Stimulated activated naive B cell treated with anti-CD40 and anti-IgM and Interleukin-4, amounts not matched to agents 10 μg/mL and 1 μg/mL and 100 μg/mL, for 72 hours (primary cell): ENCODE results near the gene CD72.
"Not testable (repeated sequence)": the region's sequence is repeated elsewhere in the genome, so short reads cannot be mapped to it uniquely, and the experiment has no call there.

Experiments
- ATAC-seq, 2 donors: fragments of 150-1000 bp; cut with Tn5 transposase; replicated peaks; 2 replicates each; pipeline ENCODE4 v1.10.0; 2021; ENCODE audit warnings: moderate library complexity in 1 of 2
- DNase-seq: peaks from one replicate; pipeline ENCODE4 v3.0.0; 2021
- H3K27ac Mint-ChIP-seq: one replicate; pipeline ENCODE4 v1.8.0; 2022; ENCODE audit warnings: mild to moderate bottlenecking, mixed read lengths
- H3K27me3 Mint-ChIP-seq, 2 donors: one replicate each; pipeline ENCODE4 v1.8.0; 2022; ENCODE audit warnings: mixed read lengths in 2 of 2
- H3K36me3 Mint-ChIP-seq, 2 donors: one replicate each; pipeline ENCODE4 v1.8.0; 2022; ENCODE audit warnings: mixed read lengths in 2 of 2, mild to moderate bottlenecking in 1 of 2
- H3K4me1 Mint-ChIP-seq, 2 donors: one replicate each; pipeline ENCODE4 v1.8.0; 2022; ENCODE audit warnings: mixed read lengths in 2 of 2, mild to moderate bottlenecking in 1 of 2
- H3K4me3 Mint-ChIP-seq, 2 donors: one replicate each; pipeline ENCODE4 v1.8.0; 2022; ENCODE audit warnings: mild to moderate bottlenecking in 2 of 2, mixed read lengths in 2 of 2, moderate library complexity in 1 of 2
- H3K9me3 Mint-ChIP-seq, 2 donors: one replicate each; pipeline ENCODE4 v1.8.0; 2022; ENCODE audit warnings: mixed read lengths in 2 of 2, mild to moderate bottlenecking in 1 of 2

The CD72 gene

GRCh38 chr9:35657546-35658136 lies 39.4 kb upstream of the CD72 start, which contains the start of gene RMRP:
TSS of gene RMRP (minus strand) at chr9:35658019.
- H3K4me3 Mint-ChIP-seq, result peak within 1 kb of the TSS; percentile 93 to 95
- peaks cover 50 to 66% of the 10 kb centered on the region in 2 donors for H3K4me1 Mint-ChIP-seq
- DNase-seq, result peak; percentile 94

GRCh38 chr9:35656831-35657545 lies 38.8 kb upstream of the CD72 start:
- ATAC-seq, result no peak
- peaks cover 44 to 62% of the 10 kb centered on the region in 2 donors for H3K4me1 Mint-ChIP-seq
- peaks cover 22 to 30% of the 10 kb centered on the region in 2 donors for H3K36me3 Mint-ChIP-seq

More at GRCh38 chr9:35657546-35658136, 39.4 kb upstream of the CD72 start, which contains the start of gene RMRP:
- Mint-ChIP-seq H3K9me3 (peaks cover 0 to 2% of the 10 kb centered on the region in 2 donors), H3K27me3 (peaks cover 5% of the 10 kb centered on the region in 2 donors), H3K36me3 (peaks cover 24 to 35% of the 10 kb centered on the region in 2 donors), H3K27ac (peak within 1 kb of the TSS; percentile 99)
- peak; percentile 91 for ATAC-seq

GRCh38 chr9:35656348-35656747 lies 38.1 kb upstream of the CD72 start:
- Mint-ChIP-seq H3K9me3 (peaks cover 0 to 2% of the 10 kb centered on the region in 2 donors), H3K4me1 (peaks cover 40 to 63% of the 10 kb centered on the region in 2 donors), H3K36me3 (peaks cover 22 to 27% of the 10 kb centered on the region in 2 donors), H3K27ac (peak overlapping the region; percentile 99), H3K27me3 (peaks cover 5% of the 10 kb centered on the region in 2 donors), H3K4me3 (no peak overlapping the region)
- ATAC-seq (no peak), DNase-seq (no peak)

More at GRCh38 chr9:35656831-35657545, 38.8 kb upstream of the CD72 start:
- Mint-ChIP-seq H3K27ac (peak overlapping the region; percentile 99), H3K4me3 (peak overlapping the region; percentile 93 to 95), H3K27me3 (peaks cover 5% of the 10 kb centered on the region in 2 donors), H3K9me3 (peaks cover 0 to 2% of the 10 kb centered on the region in 2 donors)
- no peak for DNase-seq

- Mint-ChIP-seq H3K36me3 (peaks cover 4 to 6% of the 10 kb centered on the region in 2 donors), H3K4me1 (peaks cover 44 to 64% of the 10 kb centered on the region in 2 donors), H3K9me3 (peaks cover 0 to 2% of the 10 kb centered on the region in 2 donors), H3K27me3 (peaks cover 5% of the 10 kb centered on the region in 2 donors), H3K4me3 (no peak overlapping the region), H3K27ac (no peak overlapping the region)
- DNase-seq (no peak), ATAC-seq (no peak)
Measured at GRCh38 chr9:35653611-35654010, 35.4 kb upstream of the CD72 start.

- Mint-ChIP-seq H3K9me3 (peaks cover 0 to under 1% of the 10 kb centered on the region in 2 donors), H3K4me3 (no peak overlapping the region), H3K36me3 (peaks cover 2 to 4% of the 10 kb centered on the region in 2 donors), H3K27me3 (peaks cover 2% of the 10 kb centered on the region in 2 donors), H3K27ac (no peak overlapping the region), H3K4me1 (peaks cover 49 to 69% of the 10 kb centered on the region in 2 donors)
- ATAC-seq (no peak), DNase-seq (no peak)
Measured at GRCh38 chr9:35652829-35653209, 34.6 kb upstream of the CD72 start.

GRCh38 chr9:35651956-35652828 lies 34.0 kb upstream of the CD72 start:
- H3K4me3 Mint-ChIP-seq, result no peak overlapping the region
- no peaks in the 10 kb centered on the region for H3K27me3 Mint-ChIP-seq
- H3K27ac Mint-ChIP-seq, result no peak overlapping the region
- H3K9me3 Mint-ChIP-seq, result no peaks in the 10 kb centered on the region
- no peak for DNase-seq
- peaks cover 48 to 69% of the 10 kb centered on the region in 2 donors for H3K4me1 Mint-ChIP-seq
- no peak for ATAC-seq
- H3K36me3 Mint-ChIP-seq, result no peaks in the 10 kb centered on the region

- Mint-ChIP-seq H3K4me1 (peaks cover 41 to 67% of the 10 kb centered on the region in 2 donors), H3K27ac (peak within 1 kb of the TSS; percentile 87), H3K4me3 (peak within 1 kb of the TSS; percentile 51 to 82), H3K36me3 (peaks cover 0 to 4% of the 10 kb centered on the region in 2 donors), H3K9me3 (no peaks in the 10 kb centered on the region), H3K27me3 (no peaks in the 10 kb centered on the region)
- DNase-seq (no peak), ATAC-seq (no peak)
Measured at GRCh38 chr9:35650341-35651158, 32.3 kb upstream of the CD72 start, which contains the start of gene SIT1. TSS of gene SIT1 (minus strand) at chr9:35650931. CDS start at chr9:35650853, 78 bp downstream.

- H3K9me3 Mint-ChIP-seq, result no peaks in the 10 kb centered on the region
- no peaks in the 10 kb centered on the region for H3K27me3 Mint-ChIP-seq
- peak overlapping the region; percentile 51 to 82 for H3K4me3 Mint-ChIP-seq
Measured at GRCh38 chr9:35649431-35650340, 31.5 kb upstream of the CD72 start.

GRCh38 chr9:35646533-35647265 lies 28.5 kb upstream of the CD72 start:
- H3K27ac Mint-ChIP-seq, result peak overlapping the region; percentile 91
- DNase-seq (peak; percentile 88), ATAC-seq (peak; percentile 82 to 84)
- H3K4me3 Mint-ChIP-seq, result peak overlapping the region; percentile 87 to 100
- peaks cover 9 to 10% of the 10 kb centered on the region in 2 donors for H3K36me3 Mint-ChIP-seq
- H3K27me3 Mint-ChIP-seq, result no peaks in the 10 kb centered on the region
- H3K4me1 Mint-ChIP-seq, result peaks cover 60 to 93% of the 10 kb centered on the region in 2 donors
- peaks cover 0 to 1% of the 10 kb centered on the region in 2 donors for H3K9me3 Mint-ChIP-seq

More at GRCh38 chr9:35649431-35650340, 31.5 kb upstream of the CD72 start:
- Mint-ChIP-seq H3K36me3 (peaks cover 1 to 5% of the 10 kb centered on the region in 2 donors), H3K27ac (peak overlapping the region; percentile 87), H3K4me1 (peaks cover 41 to 75% of the 10 kb centered on the region in 2 donors)
- DNase-seq (no peak), ATAC-seq (no peak)

GRCh38 chr9:35646153-35646532 lies 27.9 kb upstream of the CD72 start:
- Mint-ChIP-seq H3K9me3 (peaks cover 0 to 1% of the 10 kb centered on the region in 2 donors), H3K4me1 (peaks cover 62 to 93% of the 10 kb centered on the region in 2 donors)

GRCh38 chr9:35645736-35646135 lies 27.5 kb upstream of the CD72 start:
- H3K27me3 Mint-ChIP-seq, ATAC-seq, DNase-seq, H3K9me3 Mint-ChIP-seq: not testable (repeated sequence)
- peak overlapping the region; percentile 87 to 100 for H3K4me3 Mint-ChIP-seq
- peak overlapping the region; percentile 91 for H3K27ac Mint-ChIP-seq
- H3K4me1 Mint-ChIP-seq, result peaks cover 62 to 93% of the 10 kb centered on the region in 2 donors
- H3K36me3 Mint-ChIP-seq, result peaks cover 14% of the 10 kb centered on the region in 2 donors

More at GRCh38 chr9:35646153-35646532, 27.9 kb upstream of the CD72 start:
- Mint-ChIP-seq H3K4me3 (peak overlapping the region; percentile 87 to 100), H3K27ac (peak overlapping the region; percentile 91), H3K36me3 (peaks cover 10% of the 10 kb centered on the region in 2 donors), H3K27me3 (no peaks in the 10 kb centered on the region)
- no peak for DNase-seq
- ATAC-seq, result no peak

- Mint-ChIP-seq H3K9me3 (peaks cover 4 to 6% of the 10 kb centered on the region in 2 donors), H3K27me3 (no peaks in the 10 kb centered on the region), H3K27ac (peak overlapping the region; percentile 90), H3K36me3 (peaks cover 25 to 27% of the 10 kb centered on the region in 2 donors), H3K4me3 (no peak overlapping the region), H3K4me1 (peaks cover 55 to 88% of the 10 kb centered on the region in 2 donors)
- DNase-seq (no peak), ATAC-seq (no peak)
Measured at GRCh38 chr9:35643046-35643445, 24.8 kb upstream of the CD72 start.
